ENCODE data around the gene FXYD3.

- TF ChIP-seq CTCF (IDR thresholded peaks at IDR 0.05) (no peak), POLR2A (IDR thresholded peaks at IDR 0.05) (no peak)
Observed at GRCh38 chr19:35136977-35137702, 21.5 kb downstream of the FXYD3 start.
